Activated CD8-positive, alpha-beta memory T cell treated with anti-CD3 and anti-CD28 coated beads, Interleukin-2, amount 50 U/mL, for 1 hour (primary cell): Measurements from ENCODE around the gene INO80C.
"Not testable (repeated sequence)": the region's sequence is repeated elsewhere in the genome, so short reads cannot be mapped to it uniquely, and the experiment has no call there.

ENCODE experiments used
- DNase-seq: peaks from one replicate; pipeline ENCODE4 v3.0.0-alpha.2; 2020; ENCODE audit errors: extremely low read depth

The INO80C gene

DNA sequence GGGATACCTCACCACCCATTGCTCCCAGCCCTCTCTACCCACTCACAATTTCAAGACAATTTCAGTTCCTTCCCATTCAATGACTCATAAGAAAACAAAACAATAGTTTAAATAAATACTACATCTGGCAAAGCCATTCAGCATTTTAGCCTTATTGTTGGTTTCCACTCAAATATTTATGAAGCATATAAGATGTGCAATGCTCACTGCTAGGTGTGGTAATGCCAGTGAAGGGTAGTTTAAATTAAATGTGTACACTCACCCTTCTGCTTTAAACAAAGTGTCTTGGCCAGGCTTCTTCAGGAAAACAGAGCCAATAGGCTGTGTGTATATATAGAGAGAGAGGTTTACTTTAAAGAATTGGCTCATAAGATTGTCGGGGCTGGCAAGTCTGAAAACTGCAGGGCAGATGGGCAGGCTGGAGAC is 37.0 kb downstream of the INO80C start:
- no peak for DNase-seq

DNA sequence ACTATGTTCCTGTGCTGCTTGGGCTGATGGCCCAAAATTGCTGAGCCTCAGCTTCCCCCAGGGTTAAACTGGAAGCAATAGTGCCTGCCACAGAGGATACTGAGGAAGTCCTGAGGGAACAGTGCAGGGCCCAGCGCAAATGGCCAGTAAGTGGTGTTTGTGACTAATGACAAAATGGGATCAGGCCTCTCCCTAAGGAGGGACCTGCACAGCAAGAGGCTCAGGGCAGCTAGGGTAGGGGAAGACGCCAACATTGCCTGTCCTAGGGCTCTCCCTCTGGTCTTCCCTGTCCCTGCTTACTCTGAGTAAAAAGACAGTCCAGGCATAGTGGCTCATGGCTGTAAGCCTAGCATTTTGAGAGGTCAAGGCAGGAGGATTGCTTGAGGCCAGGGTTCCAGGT is 37.8 kb downstream of the INO80C start:
- DNase-seq = no peak

DNA sequence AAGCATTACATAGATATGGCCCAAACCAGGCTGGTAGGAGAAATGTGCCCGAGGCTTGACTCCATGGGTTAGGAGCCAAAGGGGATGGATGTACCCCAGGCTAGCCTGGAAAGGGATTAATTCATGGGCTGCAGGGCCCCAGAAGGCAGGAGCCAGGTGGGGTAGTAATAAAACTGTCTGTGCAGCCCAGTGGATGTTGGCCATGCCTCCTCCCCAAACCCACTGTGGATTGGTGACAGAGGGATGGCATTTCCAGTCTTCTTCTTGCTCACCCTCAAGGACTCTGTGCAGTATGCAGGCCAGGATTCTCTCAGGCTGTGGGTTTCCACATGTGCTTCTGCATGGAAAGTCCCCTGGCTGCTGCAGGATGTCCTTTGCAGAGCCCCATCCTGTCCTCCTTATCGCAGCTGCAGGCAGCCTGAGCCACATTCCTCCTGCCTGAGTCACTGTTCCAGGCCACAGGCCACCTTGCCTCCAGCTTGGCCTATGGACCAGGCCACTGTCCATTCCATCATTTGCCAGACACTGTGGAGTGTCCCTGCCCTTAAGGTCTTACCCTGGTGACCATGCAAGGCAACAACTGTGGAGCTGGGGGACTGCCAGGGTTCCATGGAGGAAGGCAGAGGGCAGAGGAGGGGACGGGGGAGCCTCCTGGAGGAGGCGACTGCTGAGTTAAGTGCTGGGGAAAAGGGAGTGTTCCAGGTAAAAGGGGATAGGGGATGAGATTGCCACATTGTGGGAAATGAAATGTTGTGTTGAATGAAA is 38.9 kb downstream of the INO80C start:
- DNase-seq = no peak

DNA sequence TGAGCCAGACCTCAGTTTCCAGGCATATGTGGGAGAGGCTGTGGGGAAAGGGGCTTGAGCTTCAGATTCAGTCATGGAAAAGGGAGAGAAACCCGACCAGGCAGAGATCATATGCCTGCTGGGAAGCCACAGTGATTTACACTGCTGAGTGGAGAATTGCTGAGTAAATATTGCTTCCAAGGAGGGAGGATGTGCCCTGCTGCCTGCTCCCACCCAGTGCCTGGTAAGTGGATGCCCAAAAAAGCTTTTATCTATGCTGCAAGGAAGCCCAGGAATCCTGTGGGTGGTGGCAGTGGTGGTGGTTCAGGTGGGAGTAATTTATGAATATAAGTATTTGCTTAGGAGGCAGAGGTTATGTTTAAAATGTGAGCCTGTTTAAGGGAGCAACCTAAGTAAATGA is 39.5 kb downstream of the INO80C start:
- no peak for DNase-seq

DNA sequence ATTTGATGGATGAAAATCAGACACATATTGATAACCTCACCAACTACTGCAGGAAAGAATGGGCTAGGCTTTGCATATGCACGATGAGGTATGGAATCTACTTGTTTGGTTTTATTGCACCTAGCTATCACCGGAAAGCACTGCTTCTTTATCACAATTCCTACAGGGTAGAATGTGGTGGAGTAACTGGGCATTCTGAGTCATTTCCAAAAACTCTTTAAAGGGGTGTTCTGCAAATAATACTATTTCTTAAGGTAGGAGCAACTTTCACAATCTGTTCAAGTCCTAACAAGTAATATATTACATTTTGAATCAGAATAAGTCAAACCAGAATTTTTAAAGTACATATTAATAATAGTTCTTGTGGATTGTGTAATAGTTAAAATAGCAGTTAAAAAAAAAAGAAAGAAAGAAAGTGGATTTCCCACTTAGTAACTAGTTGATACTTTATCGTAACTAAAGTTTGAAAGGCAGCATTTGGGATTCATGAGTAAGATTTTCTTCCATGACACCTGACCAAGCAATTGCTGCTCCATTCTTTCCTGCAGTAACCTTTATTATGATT is 40.5 kb downstream of the INO80C start:
- DNase-seq = no peak

DNA sequence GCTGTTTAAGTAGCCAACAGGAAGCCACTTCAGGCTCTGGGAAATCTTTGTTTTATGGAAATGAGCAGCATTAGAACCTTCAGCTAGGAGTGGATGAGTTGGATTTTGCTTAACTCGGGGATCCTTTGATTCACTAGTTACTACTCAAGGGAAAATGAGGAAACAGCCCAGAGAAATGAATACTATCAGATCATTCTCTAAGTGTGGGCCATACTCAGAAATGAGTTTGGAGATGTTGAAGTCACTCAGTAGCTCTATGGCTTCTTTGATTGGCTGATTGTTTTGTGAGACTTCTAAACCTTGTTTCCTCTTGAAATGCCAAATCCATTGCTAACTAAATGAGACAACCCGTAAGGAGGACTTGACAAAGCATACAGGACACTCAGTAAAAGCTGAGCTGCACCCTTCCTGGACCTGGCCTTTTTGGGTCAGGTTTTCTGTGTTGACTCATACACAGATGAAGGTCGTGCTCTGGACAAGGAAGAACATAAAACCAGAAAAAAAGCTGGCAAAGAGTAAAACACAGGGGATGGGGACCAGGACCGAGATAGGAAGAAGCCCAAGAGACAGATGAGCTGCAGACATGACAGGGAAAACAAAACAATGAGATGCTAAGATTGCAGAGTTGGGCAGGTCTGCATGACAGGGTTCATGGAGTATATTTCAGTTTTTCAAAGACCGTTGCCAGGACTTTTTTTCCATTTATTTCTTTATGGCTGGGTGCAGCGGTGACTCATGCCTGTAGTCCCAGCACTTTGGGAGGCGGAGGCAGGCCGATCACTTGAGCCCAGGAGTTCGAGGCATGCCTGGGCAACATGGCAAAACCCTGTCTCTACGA is 41.6 kb downstream of the INO80C start:
- DNase-seq = no peak

DNA sequence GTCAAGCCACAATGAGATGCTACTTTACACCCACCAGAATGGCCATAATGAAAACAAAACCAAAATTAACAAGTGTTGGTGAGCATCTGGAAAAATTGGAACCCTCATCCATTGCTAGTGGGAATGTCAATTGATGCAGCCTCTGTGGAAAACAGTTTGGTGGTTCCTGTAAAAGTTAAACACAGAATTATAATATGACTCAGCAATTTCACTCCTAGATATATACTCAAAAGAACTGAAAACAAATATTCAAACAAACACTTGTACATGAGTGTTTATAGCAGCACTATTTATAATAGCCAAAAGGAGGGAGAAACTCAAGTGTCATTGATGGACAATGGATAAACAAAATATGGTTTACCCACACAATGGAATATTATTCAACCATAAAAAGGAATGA is 43.0 kb downstream of the INO80C start:
- no peak for DNase-seq

DNA sequence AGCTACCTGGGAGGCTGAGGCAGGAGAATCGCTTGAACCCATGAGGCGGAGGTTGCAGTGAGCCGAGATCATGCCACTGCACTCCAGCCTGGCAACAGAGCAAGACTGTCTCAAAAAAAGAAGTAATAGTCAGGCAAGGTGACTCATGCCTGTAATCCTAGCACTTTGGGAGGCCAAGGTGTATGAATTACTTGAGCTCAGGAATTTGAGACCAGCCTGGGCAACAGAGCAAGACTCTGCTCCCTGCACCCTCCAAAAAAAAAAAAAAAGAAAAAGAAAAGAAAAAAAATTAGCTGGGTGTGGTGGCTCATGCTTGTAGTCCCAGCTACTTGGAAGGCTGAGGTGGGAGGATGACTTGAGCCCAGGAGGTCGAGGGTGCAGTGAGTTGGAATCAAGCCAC is 44.7 kb downstream of the INO80C start:
- not testable (repeated sequence) for DNase-seq

DNA sequence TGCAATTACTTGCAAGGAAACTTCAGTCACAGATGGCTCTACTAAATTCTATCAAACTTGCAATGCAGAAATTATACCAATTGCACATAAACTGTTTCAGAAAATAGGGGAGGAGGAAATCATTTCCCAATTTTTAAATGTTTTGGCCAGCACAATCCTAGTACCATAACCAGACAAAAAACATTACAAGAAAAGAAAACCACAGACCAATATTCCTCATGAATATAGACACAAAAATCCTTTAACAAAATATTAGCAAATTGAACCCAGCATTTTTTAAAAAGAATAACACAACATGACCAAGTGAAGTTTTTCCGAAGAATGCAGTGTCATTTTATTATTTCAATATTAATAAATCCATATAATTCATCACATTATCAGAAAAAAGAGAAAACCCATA is 45.8 kb downstream of the INO80C start:
- DNase-seq = no peak

DNA sequence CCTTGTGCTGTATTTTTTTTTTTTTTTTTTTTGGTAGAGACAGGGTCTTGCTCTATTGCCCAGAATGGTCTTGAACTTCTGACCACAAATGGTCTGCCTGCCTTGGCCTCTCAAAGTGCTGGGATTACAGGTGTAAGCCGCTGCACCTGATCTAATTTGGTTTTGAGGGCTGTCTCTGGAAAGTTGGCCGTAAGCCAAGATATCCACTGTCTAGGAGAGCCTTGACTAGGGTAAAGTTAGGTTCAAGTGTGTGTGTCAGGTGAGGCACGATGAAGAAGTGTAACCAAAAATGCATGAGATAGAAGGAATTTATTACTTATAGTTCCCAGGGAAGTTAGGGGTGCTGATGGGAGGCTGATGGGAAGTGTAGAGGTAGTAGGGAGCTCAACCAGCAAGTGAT is 46.7 kb downstream of the INO80C start:
- DNase-seq = no peak

DNA sequence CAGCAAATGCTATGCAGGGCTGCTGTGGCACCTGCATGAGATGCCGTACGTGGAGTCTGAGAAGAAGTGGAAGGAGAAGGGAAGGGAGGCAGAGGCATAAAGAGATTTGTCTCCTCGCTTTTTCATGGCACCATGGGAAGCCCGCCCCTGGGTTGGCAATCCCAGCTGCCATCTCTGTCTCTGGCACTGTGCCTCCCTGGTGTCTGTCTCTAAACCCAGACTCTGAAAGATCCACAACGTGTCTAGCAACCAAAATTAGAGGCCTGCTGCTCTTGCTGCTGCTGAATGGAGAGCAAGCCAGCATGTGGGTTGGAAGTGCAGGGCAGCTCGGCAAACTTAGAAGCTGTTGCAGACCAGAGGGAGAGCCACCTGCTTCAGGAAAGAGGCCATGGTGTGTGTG is 53.1 kb downstream of the INO80C start:
- no peak for DNase-seq

DNA sequence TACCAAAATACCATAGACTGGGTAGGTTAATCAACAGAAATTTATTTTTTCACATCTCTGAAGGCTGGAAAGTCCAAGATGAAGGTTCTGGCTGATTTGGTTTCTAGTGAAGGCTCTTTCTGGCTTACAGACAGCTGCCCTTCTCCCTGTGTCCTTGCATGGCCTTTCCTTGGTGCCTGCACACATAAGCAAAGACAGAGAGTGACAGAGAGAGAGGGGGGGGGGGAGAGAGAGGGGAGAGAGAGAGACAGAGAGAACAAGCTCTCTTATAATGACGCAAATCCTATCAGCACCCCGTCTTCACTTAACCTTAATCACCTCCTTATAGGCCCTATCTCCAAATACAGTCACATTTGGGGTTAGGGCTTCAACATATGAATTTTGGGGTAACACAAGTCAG is 53.9 kb downstream of the INO80C start:
- no peak for DNase-seq

DNA sequence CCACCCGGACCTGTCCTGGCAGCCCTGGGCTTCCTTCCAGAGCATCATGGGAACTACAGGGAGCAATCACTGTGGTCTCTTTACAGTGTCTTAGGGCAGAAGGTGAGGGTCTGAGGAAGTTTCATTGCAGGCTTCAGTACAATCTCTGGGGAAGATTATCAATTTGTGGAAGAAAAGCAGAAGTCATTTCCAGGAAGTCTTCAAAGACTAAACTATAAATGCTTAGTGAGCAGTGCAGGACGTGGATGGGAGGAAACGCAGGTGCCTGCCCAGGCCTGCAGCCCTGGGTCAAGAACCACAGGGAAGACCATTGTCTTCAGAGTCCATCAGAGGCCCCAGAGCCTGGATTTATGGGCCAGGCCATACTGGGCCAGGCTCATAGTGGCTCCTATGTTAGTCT is 54.3 kb downstream of the INO80C start:
- DNase-seq = no peak

DNA sequence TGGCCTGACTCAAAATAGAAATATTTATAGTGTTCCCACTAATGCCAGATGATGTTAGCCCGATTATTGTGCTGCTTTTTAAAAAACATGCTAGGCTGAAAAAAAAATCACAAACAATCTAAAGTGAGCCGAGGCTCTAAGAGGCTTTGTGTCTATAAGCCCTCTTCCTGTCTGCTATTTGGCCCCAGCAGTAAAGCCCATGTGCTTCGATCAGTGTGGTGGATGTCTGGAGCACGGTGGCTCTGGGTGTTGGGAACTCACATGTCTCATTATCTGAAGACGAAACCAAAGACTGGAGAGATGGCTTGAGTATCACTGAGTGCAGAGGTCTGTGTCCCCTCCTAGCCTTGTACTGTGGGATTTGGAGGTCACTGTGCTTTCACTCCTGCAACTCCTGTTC is 55.1 kb downstream of the INO80C start:
- no peak for DNase-seq

DNA sequence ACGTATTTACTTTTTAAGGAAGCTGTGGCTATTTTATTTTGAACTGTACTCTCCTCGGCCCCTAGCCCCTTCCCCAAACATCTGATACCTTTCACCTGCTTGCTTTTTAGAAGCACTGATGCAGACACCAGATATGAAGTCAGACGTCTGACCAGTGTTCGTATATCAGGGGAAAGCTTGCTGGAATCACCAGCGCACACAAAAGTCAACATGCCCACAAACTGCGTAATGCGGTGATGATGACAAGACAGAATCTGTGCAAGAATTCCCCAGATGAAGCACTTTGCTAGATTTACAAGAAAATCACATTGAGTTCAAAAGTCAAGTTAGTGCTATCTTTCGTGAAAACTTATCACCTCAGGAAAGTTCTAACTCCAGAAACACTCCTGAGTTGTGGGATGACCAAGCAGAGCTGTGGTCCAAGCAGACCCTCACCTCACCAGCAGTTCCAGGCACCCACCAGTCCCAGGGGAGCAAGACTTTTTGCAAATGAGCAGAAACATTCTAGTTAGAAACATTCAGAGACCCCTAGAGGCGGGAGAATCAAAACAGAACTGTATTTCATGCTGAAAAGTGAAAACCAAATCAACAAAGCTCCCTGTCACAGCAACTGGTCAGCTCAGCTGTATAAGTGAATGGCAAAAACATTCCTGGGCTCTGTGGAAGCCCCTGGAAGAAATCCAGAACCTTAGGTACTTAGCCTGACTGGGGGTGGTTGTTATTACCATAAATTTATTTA is 55.7 kb downstream of the INO80C start:
- DNase-seq = no peak

DNA sequence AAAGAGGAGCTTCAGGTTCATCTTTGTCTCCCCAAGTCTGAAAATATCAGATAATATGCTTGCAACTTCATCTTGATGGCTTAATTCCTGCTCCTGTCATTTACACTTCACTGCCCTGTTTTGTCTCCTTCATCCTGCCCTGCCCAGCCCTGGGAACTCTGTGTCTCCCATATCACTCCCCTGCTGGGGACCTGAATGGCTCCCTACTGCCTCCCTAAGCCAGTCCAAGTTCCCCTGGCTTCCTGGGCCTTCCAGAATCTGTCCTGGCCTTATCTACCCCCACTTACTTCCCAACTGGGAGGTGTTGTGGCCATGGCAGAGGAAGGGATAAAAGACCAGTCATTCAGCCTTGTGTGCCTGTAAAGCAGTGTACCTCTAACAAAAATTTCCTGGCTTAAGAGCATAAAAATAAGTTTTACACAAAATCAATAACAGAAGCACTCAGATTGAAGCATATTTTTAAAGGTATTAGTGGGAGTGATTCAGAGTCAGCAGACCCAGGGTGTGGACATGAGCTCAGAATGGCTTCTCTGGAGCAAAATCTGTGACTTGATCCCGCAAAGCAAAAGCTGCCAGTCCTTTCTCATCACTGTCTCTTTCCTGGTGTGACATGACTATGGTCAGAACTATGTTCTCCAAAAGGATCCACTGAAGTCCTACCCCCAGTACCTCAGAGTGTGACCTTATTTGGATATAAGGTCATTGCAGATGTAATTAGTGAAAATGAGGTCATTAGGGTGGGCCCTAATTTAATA is 59.1 kb downstream of the INO80C start:
- DNase-seq = no peak

DNA sequence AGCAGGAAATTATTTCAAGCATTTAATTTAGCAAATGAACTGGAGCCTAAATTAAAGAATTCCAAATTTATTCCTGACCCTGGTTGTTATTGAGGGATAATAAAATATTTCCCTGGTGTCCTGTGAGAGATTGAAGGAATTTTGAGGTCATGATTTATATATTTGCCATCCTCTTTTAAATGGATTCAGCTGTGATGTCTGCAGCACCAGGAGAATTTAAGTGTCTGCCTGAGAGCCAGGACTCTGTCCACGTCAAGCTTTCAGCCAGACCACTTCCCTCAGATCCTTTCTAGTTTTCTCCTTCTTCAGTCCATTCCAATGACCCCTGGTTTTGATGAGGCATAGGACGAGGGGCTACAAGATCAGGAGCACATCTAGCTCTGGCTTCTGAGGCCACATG is 59.9 kb downstream of the INO80C start:
- no peak for DNase-seq

DNA sequence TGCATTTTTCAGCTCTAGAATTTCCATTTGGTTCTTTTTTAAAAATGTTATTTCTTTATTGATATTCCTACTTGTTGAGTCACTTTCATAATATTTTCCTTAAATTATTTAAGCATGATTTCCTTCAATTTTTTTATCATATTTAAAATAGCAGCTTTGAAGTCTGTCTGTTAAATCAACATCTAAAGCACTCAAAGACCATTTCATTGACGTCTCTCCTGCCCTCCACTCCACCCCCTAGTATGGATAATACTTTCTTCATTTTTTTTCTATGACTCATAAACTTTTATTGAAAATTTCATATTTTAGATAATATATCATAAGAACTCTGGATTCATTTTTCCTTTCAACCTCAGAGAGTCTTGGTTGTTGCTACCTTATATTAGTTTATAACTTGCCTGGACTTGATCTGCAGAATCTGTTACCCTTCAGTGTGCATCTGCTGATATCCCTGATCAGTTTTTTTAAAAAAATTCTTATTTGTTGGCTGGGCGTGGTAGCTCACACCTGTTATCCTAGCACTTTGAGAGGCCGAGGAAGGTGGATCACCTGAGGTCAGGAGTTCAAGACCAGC is 61.6 kb downstream of the INO80C start:
- DNase-seq = no peak

DNA sequence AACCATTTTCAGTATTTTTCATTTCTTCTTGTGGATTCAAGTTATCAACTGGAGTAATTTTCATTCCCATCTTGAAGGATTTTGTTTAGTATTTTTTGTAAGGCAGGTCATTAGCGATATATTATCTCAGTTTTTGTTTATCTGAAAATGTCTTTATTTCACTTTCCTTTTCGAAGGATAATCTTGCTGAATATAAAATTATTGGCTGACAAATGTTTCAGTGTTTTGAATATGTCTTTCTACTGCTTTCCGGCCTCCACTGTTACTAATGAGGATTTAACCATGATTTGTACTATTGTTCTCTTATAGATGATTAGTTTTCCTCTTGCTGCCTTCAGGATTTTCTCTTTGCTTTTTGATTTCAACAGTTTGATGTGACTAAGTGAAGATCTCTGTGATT is 62.4 kb downstream of the INO80C start:
- DNase-seq = no peak

DNA sequence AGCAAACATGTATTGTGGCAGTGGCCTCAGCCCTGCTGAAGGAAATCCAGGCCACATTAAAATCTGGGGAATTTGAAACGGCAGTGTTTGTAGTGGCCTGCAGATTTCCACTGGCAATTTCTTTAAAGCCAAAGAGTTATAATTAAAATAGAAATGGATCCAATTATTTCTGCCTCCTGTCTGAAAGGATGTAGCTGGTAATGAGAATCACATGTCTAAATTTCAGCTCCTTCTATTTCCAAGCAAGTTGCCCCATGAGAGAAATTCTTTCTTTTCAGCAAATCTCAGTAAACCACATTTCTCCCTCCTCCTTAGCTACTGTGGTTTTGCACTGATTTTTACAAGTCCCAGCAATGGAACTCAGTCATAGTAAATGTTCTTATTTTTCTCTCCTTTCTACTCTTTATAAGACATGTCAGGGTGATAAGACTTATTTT is 65.2 kb downstream of the INO80C start:
- DNase-seq = no peak

DNA sequence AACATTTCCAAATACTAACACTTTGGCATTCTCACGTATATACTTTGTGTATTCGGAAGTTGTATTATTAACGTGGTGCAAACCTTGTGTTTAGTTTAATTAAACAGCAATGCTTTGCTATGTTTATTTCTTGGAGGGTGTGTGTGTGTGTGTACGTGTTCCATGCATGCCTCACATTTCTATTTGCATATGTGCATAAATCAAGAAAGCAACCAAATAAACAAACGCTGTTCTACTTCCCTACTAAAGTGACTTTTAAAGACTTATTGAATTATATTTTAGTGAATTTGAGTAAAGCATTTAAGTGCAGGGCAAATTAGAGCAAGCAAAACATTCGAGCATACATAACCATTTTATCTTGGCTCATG is 66.4 kb downstream of the INO80C start:
- DNase-seq = no peak
